Neural cell (in vitro differentiated cells): ENCODE results near the gene RPL41. TPM values are rescaled to one million over a fixed set of nuclear protein-coding genes. Genes with fewer than 3 reads are reported as not detected.
A peak's percentile ranks its signal among the peaks of the same experiment; 100 is the strongest.

Experiments used
- H2AFZ ChIP-seq: fragments of 200-600, 300-800 bp; sonication (generic), shearing (Covaris generic); 2 replicates; pipeline ENCODE4 v1.6.0; 2014; ENCODE audit warnings: low read depth, mild to moderate bottlenecking, antibody characterized with exemption, low read length, moderate library complexity
- H3F3A ChIP-seq: fragments of 200-600 bp; shearing (Covaris generic); 2 replicates; pipeline ENCODE4 v1.6.1; 2016; ENCODE audit warnings: mild to moderate bottlenecking, moderate library complexity, mixed read lengths, antibody characterized with exemption, low read length; ENCODE audit not compliant: insufficient read depth, poor library complexity, severe bottlenecking
- H3K27ac ChIP-seq: fragments of 200-600, 300-800 bp; sonication (generic), shearing (Covaris generic); 2 replicates; pipeline ENCODE4 v1.5.1; 2014; ENCODE audit warnings: mild to moderate bottlenecking, low read length, moderate library complexity
- H3K27me3 ChIP-seq: fragments of 300-800, 200-600 bp; sonication (generic), shearing (Covaris generic); 2 replicates; pipeline ENCODE4 v1.6.0; 2014; ENCODE audit warnings: mild to moderate bottlenecking, low read depth, low read length, moderate library complexity; ENCODE audit not compliant: insufficient read depth
- H3K36me3 ChIP-seq: fragments of 300-800, 200-600 bp; sonication (generic), shearing (Covaris generic); 2 replicates; pipeline ENCODE4 v1.5.1; 2014; ENCODE audit warnings: mild to moderate bottlenecking, antibody characterized with exemption, low read length, moderate library complexity; ENCODE audit not compliant: insufficient read depth
- H3K4me2 ChIP-seq: fragments of 300-800, 200-600 bp; sonication (generic), shearing (Covaris generic); 2 replicates; pipeline ENCODE4 v1.6.0; 2014; ENCODE audit warnings: mild to moderate bottlenecking, low read length
- H3K4me3 ChIP-seq: fragments of 300-800, 200-600 bp; sonication (generic), shearing (Covaris generic); 2 replicates; pipeline ENCODE4 v1.5.1; 2014; ENCODE audit warnings: mild to moderate bottlenecking, low read length, moderate library complexity
- H3K79me2 ChIP-seq: fragments of 200-600 bp; shearing (Covaris generic); replicated peaks from 2 replicates; pipeline ENCODE4 v1.6.0; 2014; ENCODE audit warnings: mild to moderate bottlenecking, low read length, moderate library complexity; ENCODE audit not compliant: insufficient read depth
- H3K9ac ChIP-seq: fragments of 300-800, 200-600 bp; sonication (generic), shearing (Covaris generic); 2 replicates; pipeline ENCODE4 v1.6.1; 2016; ENCODE audit warnings: mild to moderate bottlenecking, low read length, mixed read lengths
- H3K9me2 ChIP-seq: fragments of 200-600 bp; shearing (Covaris generic); 2 replicates; pipeline ENCODE4 v1.6.1; 2016; ENCODE audit warnings: mild to moderate bottlenecking, low read length, mixed read lengths; ENCODE audit not compliant: insufficient read depth
- H3K9me3 ChIP-seq: fragments of 200-600, 300-800 bp; sonication (generic), shearing (Covaris generic); 2 replicates; pipeline ENCODE4 v1.6.1; 2016; ENCODE audit warnings: mild to moderate bottlenecking, mixed run types, low read length, moderate library complexity, mixed read lengths
- H4K20me1 ChIP-seq: fragments of 200-600 bp; shearing (Covaris generic); 2 replicates; pipeline ENCODE4 v1.6.1; 2016; ENCODE audit warnings: mild to moderate bottlenecking, mixed run types; ENCODE audit not compliant: insufficient read depth
- CTCF ChIP-seq: fragments of 450-650 bp; IDR thresholded peaks from 2 replicates; pipeline ENCODE4 v1.5.1; 2014; ENCODE audit warnings: antibody characterized with exemption, mild to moderate bottlenecking, moderate library complexity; ENCODE audit not compliant: poor library complexity, severe bottlenecking
- EP300 ChIP-seq: fragments of 450-650 bp; conservative IDR thresholded peaks from 2 replicates; pipeline ENCODE4 v1.6.1; 2014; ENCODE audit warnings: antibody characterized with exemption, mild to moderate bottlenecking, moderate library complexity; ENCODE audit not compliant: poor library complexity, severe bottlenecking
- EZH2 ChIP-seq: fragments of 200-600, 300-800 bp; shearing (Covaris generic), sonication (generic); IDR thresholded peaks from 2 replicates; pipeline ENCODE4 v1.6.1; 2014; ENCODE audit warnings: antibody characterized with exemption, low read length, borderline replicate concordance, mild to moderate bottlenecking; ENCODE audit not compliant: insufficient read depth, poor library complexity, severe bottlenecking
- MXI1 ChIP-seq: fragments of 450-650 bp; conservative IDR thresholded peaks from 2 replicates; pipeline ENCODE4 v1.6.1; 2014; ENCODE audit warnings: antibody characterized with exemption, mild to moderate bottlenecking; ENCODE audit not compliant: poor library complexity, severe bottlenecking
- POLR2AphosphoS5 ChIP-seq: IDR thresholded peaks from 2 replicates; pipeline ENCODE4 v1.6.1; 2012
- RAD21 ChIP-seq: fragments of 450-650 bp; conservative IDR thresholded peaks from 2 replicates; pipeline ENCODE4 v1.6.1; 2014; ENCODE audit warnings: antibody characterized with exemption, mild to moderate bottlenecking, moderate library complexity
- REST ChIP-seq: IDR thresholded peaks from 2 replicates; pipeline ENCODE4 v1.6.1; 2012; ENCODE audit warnings: borderline replicate concordance
- SMC3 ChIP-seq: fragments of 450-650 bp; conservative IDR thresholded peaks from 2 replicates; pipeline ENCODE4 v1.6.1; 2014; ENCODE audit warnings: antibody characterized with exemption, mild to moderate bottlenecking, moderate library complexity; ENCODE audit not compliant: poor library complexity
- TAF1 ChIP-seq: IDR thresholded peaks from 2 replicates; pipeline ENCODE4 v1.6.1; 2012; ENCODE audit warnings: low read depth
- polyA plus RNA-seq: library from polyadenylated mRNA; depleted of rRNA; stranded (reverse); fragments of >200 nt; gene quantifications from 2 replicates; pipeline ENCODE4 v1.2.3, GENCODE V29; 2014

Gene RPL41
- polyA plus RNA-seq, 1 donor from 2014 or later, result 2,186 TPM

- Histone ChIP-seq H3K79me2 (peaks cover 24% of the 10 kb centered on the region), H3K27me3 (no peaks in the 10 kb centered on the region), H2AFZ (no peak overlapping the region)
Measured at GRCh38 chr12:56102683-56103065, 13.8 kb upstream of the RPL41 start.

GRCh38 chr12:56103066-56103711, 13.2 kb upstream of the RPL41 start:
- Histone ChIP-seq H3F3A (no peaks in the 10 kb centered on the region), H3K27ac (peak overlapping the region; percentile 85), H3K36me3 (no peaks in the 10 kb centered on the region), H4K20me1 (no peaks in the 10 kb centered on the region), H2AFZ (peak overlapping the region; percentile 35), H3K9me2 (no peaks in the 10 kb centered on the region), H3K9me3 (no peaks in the 10 kb centered on the region), H3K79me2 (peaks cover 24% of the 10 kb centered on the region), H3K27me3 (no peaks in the 10 kb centered on the region), H3K9ac (peak overlapping the region; percentile 86), H3K4me2 (peak overlapping the region; percentile 46), H3K4me3 (peak overlapping the region; percentile 97)
- TF ChIP-seq TAF1 (no peak), REST (no peak), CTCF (no peak), SMC3 (no peak), EZH2 (no peak)

More at GRCh38 chr12:56102683-56103065, 13.8 kb upstream of the RPL41 start:
- Histone ChIP-seq H3K9me2 (no peaks in the 10 kb centered on the region), H3K4me2 (no peak overlapping the region), H3K4me3 (no peak overlapping the region), H3K36me3 (no peaks in the 10 kb centered on the region), H3K27ac (no peak overlapping the region), H3F3A (no peaks in the 10 kb centered on the region), H4K20me1 (no peaks in the 10 kb centered on the region), H3K9ac (no peak overlapping the region), H3K9me3 (no peaks in the 10 kb centered on the region)
- TF ChIP-seq SMC3, result no peak
- TF ChIP-seq EZH2, result no peak
- no peak for TF ChIP-seq RAD21
- TF ChIP-seq POLR2AphosphoS5, result no peak
- no peak for TF ChIP-seq MXI1
- no peak for TF ChIP-seq CTCF
- TF ChIP-seq TAF1, result no peak
- TF ChIP-seq EP300, result no peak
- TF ChIP-seq REST, result no peak
